Measurements from ENCODE around the gene HLF.

The HLF gene

GRCh38 chr17:55342800-55343585, 78.2 kb downstream of the HLF start:
- TF ChIP-seq CTCF (conservative IDR thresholded peaks at IDR 0.05; ENCODE audit: low read length): no peak
- no peak overlapping the region for H3K4me3 ChIP-seq (ENCODE audit: low read length)
- no peak for DNase-seq (ENCODE audit: low read depth)

- H3K4me3 ChIP-seq (ENCODE audit: low read length): no peak overlapping the region
- TF ChIP-seq CTCF (conservative IDR thresholded peaks at IDR 0.05; ENCODE audit: low read length): no peak
- no peak for DNase-seq (ENCODE audit: low read depth)
Measured at GRCh38 chr17:55343900-55344513, 79.2 kb downstream of the HLF start.

- no peak overlapping the region for H3K4me3 ChIP-seq (ENCODE audit: low read length)
- no peak for DNase-seq (ENCODE audit: low read depth)
- TF ChIP-seq CTCF (conservative IDR thresholded peaks at IDR 0.05; ENCODE audit: low read length): no peak
Measured at GRCh38 chr17:55344514-55344997, 79.8 kb downstream of the HLF start.

GRCh38 chr17:55345132-55345531, 80.4 kb downstream of the HLF start:
- TF ChIP-seq CTCF (conservative IDR thresholded peaks at IDR 0.05; ENCODE audit: low read length): no peak
- no peak overlapping the region for H3K4me3 ChIP-seq (ENCODE audit: low read length)
- DNase-seq (ENCODE audit: low read depth): no peak

GRCh38 chr17:55346658-55347057, 81.9 kb downstream of the HLF start:
- H3K4me3 ChIP-seq (ENCODE audit: low read length): no peak overlapping the region
- no peak for DNase-seq (ENCODE audit: low read depth)
- TF ChIP-seq CTCF (conservative IDR thresholded peaks at IDR 0.05; ENCODE audit: low read length): no peak

GRCh38 chr17:55347341-55347740, 82.6 kb downstream of the HLF start:
- DNase-seq (ENCODE audit: low read depth): peak; percentile 5
- no peak overlapping the region for H3K4me3 ChIP-seq (ENCODE audit: low read length)
- no peak for TF ChIP-seq CTCF (conservative IDR thresholded peaks at IDR 0.05; ENCODE audit: low read length)
